ENCODE measurements around the gene ANKRD37. TPM values are rescaled to one million over a fixed set of nuclear protein-coding genes. Genes with fewer than 3 reads are reported as not detected.

ANKRD37 gene
- total RNA-seq, 1 experiment from 2014 or later = 5.5 TPM

GRCh38 chr4:185382754-185383153, 13.9 kb upstream of the ANKRD37 start:
- H3K9me3 Mint-ChIP-seq (ENCODE audit: unreplicated experiment) = no peaks in the 10 kb centered on the region
- no TSS peak for BruUV-seq (replicated peaks)
- intact Hi-C loops (cut with micrococcal nuclease) = no loop called here
- CTCF ChIA-PET = interaction anchor here (0.6 kb wide), 1 partner anchor 1082 kb away, joined by 3 read pairs; no protein-coding TSS in a partner anchor
- no peak overlapping the region for H3K4me3 Mint-ChIP-seq (ENCODE audit: unreplicated experiment)
- no peak for DNase-seq (ENCODE audit: unreplicated experiment)
- peaks cover 4% of the 10 kb centered on the region for H3K36me3 Mint-ChIP-seq (ENCODE audit: insufficient read depth, unreplicated experiment)
- no peaks in the 10 kb centered on the region for H3K27me3 Mint-ChIP-seq (ENCODE audit: insufficient read depth, unreplicated experiment)
- no peak for TF ChIP-seq CTCF (IDR thresholded peaks at IDR 0.05; ENCODE audit: unreplicated experiment)
- POLR2A ChIA-PET = interaction anchor here (0.7 kb wide), 1 partner anchor 13 kb away, joined by 3 read pairs; the partner anchor contains the start of gene LRP2BP
- H3K27ac Mint-ChIP-seq (ENCODE audit: low read depth, unreplicated experiment) = no peak overlapping the region
- peaks cover 10% of the 10 kb centered on the region for H3K4me1 Mint-ChIP-seq (ENCODE audit: insufficient read depth, unreplicated experiment)

GRCh38 chr4:185383451-185383850, 13.2 kb upstream of the ANKRD37 start:
- Mint-ChIP-seq H3K27me3 (ENCODE audit: insufficient read depth, unreplicated experiment) (no peaks in the 10 kb centered on the region), H3K27ac (ENCODE audit: low read depth, unreplicated experiment) (no peak overlapping the region), H3K4me1 (ENCODE audit: insufficient read depth, unreplicated experiment) (peaks cover 10% of the 10 kb centered on the region), H3K36me3 (ENCODE audit: insufficient read depth, unreplicated experiment) (peaks cover 4% of the 10 kb centered on the region), H3K4me3 (ENCODE audit: unreplicated experiment) (no peak overlapping the region), H3K9me3 (ENCODE audit: unreplicated experiment) (no peaks in the 10 kb centered on the region)
- CTCF ChIA-PET = interaction anchor here (0.6 kb wide), 1 partner anchor 187 kb away, joined by 3 read pairs; no protein-coding TSS in a partner anchor
- POLR2A ChIA-PET = interaction anchor here (4.5 kb wide), 1 partner anchor 13 kb away, joined by 23 read pairs; the partner anchor contains the start of genes ANKRD37 and LRP2BP
- TF ChIP-seq CTCF (IDR thresholded peaks at IDR 0.05; ENCODE audit: unreplicated experiment) = no peak
- intact Hi-C loops (cut with micrococcal nuclease) = no loop called here
- no TSS peak for BruUV-seq (replicated peaks)
- DNase-seq (ENCODE audit: unreplicated experiment) = no peak

- Mint-ChIP-seq H3K4me1 (ENCODE audit: insufficient read depth, unreplicated experiment) (peaks cover 10% of the 10 kb centered on the region), H3K27ac (ENCODE audit: low read depth, unreplicated experiment) (no peak overlapping the region)
Observed at GRCh38 chr4:185384061-185384460, 12.6 kb upstream of the ANKRD37 start.

GRCh38 chr4:185384930-185385331, 11.7 kb upstream of the ANKRD37 start:
- ChIA-PET POLR2A (interaction anchor here (4.5 kb wide), 1 partner anchor 11 kb away, joined by 23 read pairs; the partner anchor contains the start of genes ANKRD37 and LRP2BP), CTCF (no interaction called here)
- Mint-ChIP-seq H3K27me3 (ENCODE audit: insufficient read depth, unreplicated experiment) (no peaks in the 10 kb centered on the region), H3K4me3 (ENCODE audit: unreplicated experiment) (no peak overlapping the region), H3K36me3 (ENCODE audit: insufficient read depth, unreplicated experiment) (peaks cover 4% of the 10 kb centered on the region), H3K27ac (ENCODE audit: low read depth, unreplicated experiment) (no peak overlapping the region), H3K4me1 (ENCODE audit: insufficient read depth, unreplicated experiment) (peaks cover 10% of the 10 kb centered on the region), H3K9me3 (ENCODE audit: unreplicated experiment) (no peaks in the 10 kb centered on the region)
- no peak for TF ChIP-seq CTCF (IDR thresholded peaks at IDR 0.05; ENCODE audit: unreplicated experiment)
- intact Hi-C loops (cut with micrococcal nuclease) = no loop called here
- DNase-seq (ENCODE audit: unreplicated experiment) = no peak
- BruUV-seq (replicated peaks) = no TSS peak

More at GRCh38 chr4:185384061-185384460, 12.6 kb upstream of the ANKRD37 start:
- TF ChIP-seq CTCF (IDR thresholded peaks at IDR 0.05; ENCODE audit: unreplicated experiment) = no peak
- Mint-ChIP-seq H3K9me3 (ENCODE audit: unreplicated experiment) (no peaks in the 10 kb centered on the region), H3K27me3 (ENCODE audit: insufficient read depth, unreplicated experiment) (no peaks in the 10 kb centered on the region), H3K4me3 (ENCODE audit: unreplicated experiment) (no peak overlapping the region), H3K36me3 (ENCODE audit: insufficient read depth, unreplicated experiment) (peaks cover 4% of the 10 kb centered on the region)
- intact Hi-C loops (cut with micrococcal nuclease) = no loop called here
- DNase-seq (ENCODE audit: unreplicated experiment) = no peak
- ChIA-PET POLR2A (interaction anchor here (4.5 kb wide), 1 partner anchor 12 kb away, joined by 23 read pairs; the partner anchor contains the start of genes ANKRD37 and LRP2BP), CTCF (no interaction called here)
- no TSS peak for BruUV-seq (replicated peaks)
